Bronchial epithelial cell (primary cell): ENCODE results near the gene DNAJB8. TPM values are rescaled to one million over a fixed set of nuclear protein-coding genes. Genes with fewer than 3 reads are reported as not detected.

ENCODE experiments used
- DNase-seq: peaks from one replicate; pipeline ENCODE4 v3.0.0-alpha.2; 2010; ENCODE audit warnings: low read depth
- FAIRE-seq: peaks from 2 replicates; lab custom pipeline; 2011; peaks lifted over from hg19 to GRCh38; lab: Jason Lieb, UNC
- H3K27me3 ChIP-seq: 2 replicates; pipeline ENCODE4 v1.5.1; 2011; ENCODE audit warnings: low read length; ENCODE audit not compliant: control insufficient read depth, insufficient read depth
- H3K36me3 ChIP-seq: 2 replicates; pipeline ENCODE4 v1.5.1; 2011; ENCODE audit warnings: low read length; ENCODE audit not compliant: control insufficient read depth, insufficient read depth
- H3K4me3 ChIP-seq: 2 replicates; pipeline ENCODE4 v1.5.1; 2011; ENCODE audit warnings: mild to moderate bottlenecking, low read depth, low read length, control low read depth
- total RNA-seq: library from RNA; depleted of rRNA; stranded (reverse); fragments of >200 nt; gene quantifications from 2 replicates; pipeline ENCODE4 v1.2.1, GENCODE V29; 2014
- TF ChIP-seq, protein P1 (sequence below): IDR thresholded peaks from 2 replicates; pipeline ENCODE4 v1.5.1; 2011; ENCODE audit warnings: mild to moderate bottlenecking, moderate library complexity, low read length, control low read depth, inconsistent platforms; ENCODE audit not compliant: insufficient read depth, severe bottlenecking

The DNAJB8 gene
- total RNA-seq, 1 donor from 2014 or later, result not detected

DNA sequence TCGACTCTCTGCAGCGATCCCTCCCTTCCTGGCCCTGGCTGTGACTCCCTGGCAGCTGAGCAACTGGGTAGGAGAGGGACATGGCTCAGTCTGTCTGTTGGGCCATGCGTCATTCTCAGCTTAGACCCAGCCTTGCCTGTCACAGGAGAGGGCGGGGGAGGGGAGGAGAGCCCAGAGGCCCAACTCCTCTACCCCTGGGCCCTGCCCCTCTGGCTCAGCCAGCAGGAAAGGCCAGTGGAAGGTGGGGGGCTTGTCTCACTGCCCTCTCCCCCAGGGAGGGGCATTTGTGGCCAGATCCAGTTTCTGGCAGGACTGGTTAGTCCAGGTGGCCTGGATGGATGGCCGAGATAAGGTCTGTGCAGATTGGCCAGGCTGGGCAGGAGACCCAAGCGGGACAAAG is 31.6 kb downstream of the DNAJB8 start:
- DNase-seq (peak; percentile 8), FAIRE-seq (no peak)
- Histone ChIP-seq H3K36me3 (no peaks in the 10 kb centered on the region), H3K4me3 (no peak overlapping the region), H3K27me3 (peaks cover 33% of the 10 kb centered on the region)
- TF ChIP-seq, protein P1, sequence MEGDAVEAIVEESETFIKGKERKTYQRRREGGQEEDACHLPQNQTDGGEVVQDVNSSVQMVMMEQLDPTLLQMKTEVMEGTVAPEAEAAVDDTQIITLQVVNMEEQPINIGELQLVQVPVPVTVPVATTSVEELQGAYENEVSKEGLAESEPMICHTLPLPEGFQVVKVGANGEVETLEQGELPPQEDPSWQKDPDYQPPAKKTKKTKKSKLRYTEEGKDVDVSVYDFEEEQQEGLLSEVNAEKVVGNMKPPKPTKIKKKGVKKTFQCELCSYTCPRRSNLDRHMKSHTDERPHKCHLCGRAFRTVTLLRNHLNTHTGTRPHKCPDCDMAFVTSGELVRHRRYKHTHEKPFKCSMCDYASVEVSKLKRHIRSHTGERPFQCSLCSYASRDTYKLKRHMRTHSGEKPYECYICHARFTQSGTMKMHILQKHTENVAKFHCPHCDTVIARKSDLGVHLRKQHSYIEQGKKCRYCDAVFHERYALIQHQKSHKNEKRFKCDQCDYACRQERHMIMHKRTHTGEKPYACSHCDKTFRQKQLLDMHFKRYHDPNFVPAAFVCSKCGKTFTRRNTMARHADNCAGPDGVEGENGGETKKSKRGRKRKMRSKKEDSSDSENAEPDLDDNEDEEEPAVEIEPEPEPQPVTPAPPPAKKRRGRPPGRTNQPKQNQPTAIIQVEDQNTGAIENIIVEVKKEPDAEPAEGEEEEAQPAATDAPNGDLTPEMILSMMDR, result no peak

DNA sequence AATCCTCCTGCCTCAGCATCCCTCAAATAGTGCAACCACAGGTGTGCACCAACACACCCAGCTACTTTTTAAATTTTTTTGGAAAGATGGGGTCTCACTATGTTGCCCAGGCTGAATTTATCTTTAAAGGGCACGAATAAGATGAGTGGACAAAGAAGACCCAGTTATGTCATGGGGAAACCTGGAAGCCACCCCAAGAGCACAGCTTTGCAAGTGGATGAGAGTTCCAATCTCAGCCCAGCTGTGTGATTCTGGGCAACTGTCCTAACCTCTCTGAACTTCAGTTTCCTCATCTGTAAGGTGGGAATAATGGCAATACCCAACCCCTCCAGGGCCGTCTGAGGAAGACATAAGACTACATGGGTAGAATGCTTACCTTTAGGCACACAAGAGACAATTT is 32.2 kb downstream of the DNAJB8 start:
- no peak for FAIRE-seq
- peaks cover 34% of the 10 kb centered on the region for H3K27me3 ChIP-seq

DNA sequence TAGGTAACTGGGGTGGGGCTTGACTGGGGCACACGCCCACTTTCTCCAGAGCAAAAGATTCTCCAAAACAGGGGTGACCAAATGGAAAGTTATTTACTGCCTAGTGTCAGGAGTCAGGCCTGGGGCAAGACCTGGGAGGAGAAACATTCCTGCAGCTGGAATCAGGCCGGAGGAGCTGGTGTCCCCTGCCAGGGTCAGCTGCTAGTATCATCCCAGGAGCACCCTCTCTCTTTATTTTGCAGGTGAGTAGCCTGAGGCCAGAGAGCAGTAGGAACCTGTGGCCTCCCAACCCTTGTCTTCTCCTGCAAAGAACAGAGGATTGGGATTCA is 32.9 kb downstream of the DNAJB8 start:
- H3K36me3 ChIP-seq, result no peaks in the 10 kb centered on the region
- no peak for DNase-seq

More for the DNA sequence above, 32.2 kb downstream of the DNAJB8 start:
- H3K4me3 ChIP-seq, result no peak overlapping the region
- DNase-seq, result no peak
- TF ChIP-seq, protein P1, result no peak
- H3K36me3 ChIP-seq, result no peaks in the 10 kb centered on the region

DNA sequence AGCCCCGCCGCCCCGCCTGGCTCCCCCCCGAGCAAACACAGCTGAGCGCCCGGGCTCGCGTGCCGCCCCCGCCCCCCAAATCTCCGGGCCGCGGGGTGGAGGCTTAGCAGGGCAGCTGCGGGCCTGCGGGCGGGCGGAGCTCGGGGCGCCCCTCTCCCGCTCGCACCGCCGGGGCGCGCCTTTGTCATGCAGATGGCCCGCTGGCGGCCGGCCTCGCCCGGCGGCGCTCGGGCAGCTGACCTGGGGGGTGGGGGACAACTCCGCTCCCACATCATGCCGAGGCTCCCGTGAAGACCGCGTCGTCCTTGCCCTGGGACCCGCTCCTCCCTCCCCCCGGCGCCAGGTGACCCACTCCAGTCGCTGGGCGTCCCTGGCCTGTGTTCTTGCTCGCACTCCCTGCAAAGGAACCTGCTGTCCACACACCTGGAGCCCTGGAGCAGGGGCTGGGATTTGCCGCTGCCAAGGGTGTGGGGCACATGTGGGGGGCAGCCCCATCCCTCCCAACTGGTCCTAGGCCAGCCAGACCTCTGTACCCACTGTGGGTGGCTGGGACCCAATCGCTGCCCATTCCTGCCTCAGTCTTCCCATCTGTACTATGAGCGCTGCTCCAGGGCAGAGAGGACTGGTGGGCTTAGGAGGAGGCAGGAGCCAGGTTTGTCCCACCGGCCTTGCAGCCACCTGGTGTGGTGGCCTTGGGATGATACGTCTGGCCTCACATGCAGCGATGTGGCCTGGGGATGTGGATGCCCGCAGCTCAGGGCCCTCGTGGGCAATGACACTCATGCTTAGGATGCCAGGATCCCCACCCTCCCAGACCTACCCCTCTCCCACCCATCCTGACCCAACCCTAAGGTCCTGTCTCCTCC is 33.5 kb downstream of the DNAJB8 start:
- H3K27me3 ChIP-seq, result peaks cover 35% of the 10 kb centered on the region
- TF ChIP-seq, protein P1, result no peak
- H3K4me3 ChIP-seq, result no peak overlapping the region
- no peak for FAIRE-seq
- no peak for DNase-seq
- no peaks in the 10 kb centered on the region for H3K36me3 ChIP-seq

More for the DNA sequence above, 32.9 kb downstream of the DNAJB8 start:
- Histone ChIP-seq H3K4me3 (no peak overlapping the region), H3K27me3 (peaks cover 33% of the 10 kb centered on the region)
- no peak for FAIRE-seq
- TF ChIP-seq, protein P1, result no peak

DNA sequence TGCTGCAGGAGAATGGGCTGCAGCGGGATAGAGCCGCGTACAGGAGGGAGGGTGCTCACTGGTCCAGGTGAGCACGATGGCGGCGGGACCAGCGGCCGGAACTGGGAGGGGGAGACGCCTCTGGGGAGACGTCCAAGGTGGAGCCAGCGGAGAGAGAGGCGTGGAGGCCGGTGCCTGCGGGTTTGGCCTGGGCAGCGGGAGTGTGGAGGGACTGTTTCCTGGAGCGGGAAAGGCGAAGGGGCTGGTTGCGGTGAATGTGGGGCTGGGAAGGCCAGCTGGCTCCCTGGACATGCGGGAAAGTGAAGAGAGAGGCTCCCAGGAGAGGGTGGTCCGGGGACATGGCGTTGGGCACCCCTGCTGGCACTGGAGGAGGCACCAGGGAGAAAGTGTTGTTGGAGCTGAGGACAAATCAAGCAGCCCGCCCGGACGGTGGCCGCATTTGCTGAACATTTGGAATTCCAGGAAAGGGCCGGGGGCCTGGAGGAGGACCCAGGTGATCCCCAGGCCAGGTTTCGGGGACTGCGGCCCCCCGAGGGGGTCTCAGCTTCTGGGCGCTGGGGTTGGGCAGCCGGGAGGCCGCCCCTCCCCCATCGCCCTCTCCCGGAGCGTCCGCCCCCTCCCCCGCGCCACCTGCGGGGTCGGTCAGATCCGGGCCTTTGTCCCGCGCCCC is 34.3 kb downstream of the DNAJB8 start:
- H3K36me3 ChIP-seq, result no peaks in the 10 kb centered on the region
- FAIRE-seq, result no peak
- DNase-seq, result no peak
- TF ChIP-seq, protein P1, result no peak
- H3K4me3 ChIP-seq, result peak overlapping the region; percentile 7
- H3K27me3 ChIP-seq, result peaks cover 35% of the 10 kb centered on the region
